Measurements from ENCODE around the gene CNFN.
"Not testable (repeated sequence)": the region's sequence is repeated elsewhere in the genome, so short reads cannot be mapped to it uniquely, and the experiment has no call there.

Gene CNFN

DNA sequence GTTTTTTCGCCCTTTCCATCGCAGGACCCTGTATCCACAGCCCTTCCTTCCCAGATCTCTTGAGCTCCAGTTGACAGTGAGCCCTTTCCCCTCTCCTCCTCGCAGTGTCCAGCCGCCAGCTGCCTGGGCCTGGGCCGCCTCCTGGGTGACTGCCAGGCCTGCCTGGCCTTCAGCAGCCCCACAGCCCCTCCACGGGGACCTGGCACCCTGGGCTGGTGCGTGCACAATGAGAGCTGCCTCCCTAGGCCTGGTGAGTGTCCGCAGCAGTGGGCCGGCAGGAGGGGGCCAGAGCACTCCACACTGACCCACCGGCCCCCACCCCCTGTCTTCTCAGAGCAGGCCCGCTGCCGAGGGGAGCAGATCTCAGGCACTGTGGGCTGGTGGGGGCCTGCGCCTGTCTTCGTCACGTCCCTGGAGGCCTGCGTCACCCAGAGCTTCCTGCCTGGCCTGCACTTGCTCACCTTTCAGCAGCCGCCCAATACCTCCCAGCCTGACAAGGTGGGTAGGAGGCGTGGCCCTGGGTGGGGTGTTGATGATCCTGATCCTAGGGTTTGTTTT, 45.7 kb downstream of the CNFN start:
- TF ChIP-seq POLR2A (IDR thresholded peaks at IDR 0.05; ENCODE audit: low read depth, low read length) (no peak), TAF1 (IDR thresholded peaks at IDR 0.05; ENCODE audit: borderline replicate concordance, low read depth, low read length) (no peak), POLR2AphosphoS5 (IDR thresholded peaks at IDR 0.05; ENCODE audit: low read depth, low read length) (no peak)
- FAIRE-seq: no peak
- no peak for DNase-seq (ENCODE audit: insufficient read length)

DNA sequence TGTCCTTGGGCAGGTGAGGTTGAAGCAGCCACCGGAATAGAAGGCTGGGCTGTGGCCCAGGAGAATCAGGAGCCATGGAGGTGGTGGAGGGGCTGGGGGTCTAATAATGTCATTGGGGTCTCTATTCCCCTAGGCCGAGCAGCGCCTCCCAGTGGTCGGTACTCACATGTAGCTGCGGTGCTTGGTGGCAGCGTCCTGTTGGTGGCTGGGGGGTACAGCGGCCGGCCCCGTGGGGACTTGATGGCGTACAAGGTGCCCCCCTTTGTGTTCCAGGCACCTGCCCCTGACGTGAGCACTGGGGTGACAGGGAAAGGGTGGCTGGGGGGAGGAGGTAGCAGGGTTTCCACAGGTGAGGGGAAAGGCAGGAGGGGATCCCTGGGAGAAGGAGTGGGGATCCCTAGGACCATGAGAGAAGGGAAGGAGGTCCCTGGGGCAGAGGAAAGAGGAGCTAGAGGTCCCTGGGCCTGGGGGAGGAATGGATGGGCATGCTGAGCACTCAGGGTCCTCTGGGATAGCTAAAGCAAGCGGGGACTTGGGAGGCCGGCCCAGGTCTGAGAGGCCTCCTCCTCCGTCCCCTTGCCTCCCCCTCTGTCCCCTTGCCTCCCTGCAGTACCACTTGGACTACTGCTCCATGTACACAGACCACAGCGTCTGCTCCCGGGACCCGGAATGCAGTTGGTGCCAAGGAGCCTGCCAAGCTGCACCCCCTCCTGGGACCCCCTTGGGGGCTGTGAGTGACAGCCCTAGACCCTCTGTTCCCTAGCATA, 46.6 kb downstream of the CNFN start:
- no peak for DNase-seq (ENCODE audit: insufficient read length)
- FAIRE-seq: no peak
- TF ChIP-seq POLR2AphosphoS5 (IDR thresholded peaks at IDR 0.05; ENCODE audit: low read depth, low read length) (no peak), POLR2A (IDR thresholded peaks at IDR 0.05; ENCODE audit: low read depth, low read length) (no peak)

DNA sequence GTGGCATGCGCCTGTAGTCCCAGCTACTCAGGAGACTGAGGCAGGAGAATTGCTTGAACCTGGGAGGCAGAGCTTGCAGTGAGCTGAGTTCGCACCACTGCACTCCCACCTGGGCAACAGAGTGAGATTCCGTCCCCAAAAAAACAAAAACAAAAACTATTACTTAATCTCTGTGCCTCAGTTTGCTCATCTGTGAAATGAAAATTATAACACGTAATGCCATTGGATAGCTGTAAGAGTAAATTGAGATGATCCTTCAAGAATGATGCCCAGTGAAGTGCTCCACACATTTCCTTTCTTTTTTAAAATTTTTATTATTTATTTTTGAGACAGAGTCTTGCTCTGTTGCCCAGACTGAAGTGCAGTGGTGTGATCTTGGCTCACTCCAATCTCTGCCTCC, 50.2 kb downstream of the CNFN start:
- FAIRE-seq; DNase-seq (ENCODE audit: insufficient read length): not testable (repeated sequence)

DNA sequence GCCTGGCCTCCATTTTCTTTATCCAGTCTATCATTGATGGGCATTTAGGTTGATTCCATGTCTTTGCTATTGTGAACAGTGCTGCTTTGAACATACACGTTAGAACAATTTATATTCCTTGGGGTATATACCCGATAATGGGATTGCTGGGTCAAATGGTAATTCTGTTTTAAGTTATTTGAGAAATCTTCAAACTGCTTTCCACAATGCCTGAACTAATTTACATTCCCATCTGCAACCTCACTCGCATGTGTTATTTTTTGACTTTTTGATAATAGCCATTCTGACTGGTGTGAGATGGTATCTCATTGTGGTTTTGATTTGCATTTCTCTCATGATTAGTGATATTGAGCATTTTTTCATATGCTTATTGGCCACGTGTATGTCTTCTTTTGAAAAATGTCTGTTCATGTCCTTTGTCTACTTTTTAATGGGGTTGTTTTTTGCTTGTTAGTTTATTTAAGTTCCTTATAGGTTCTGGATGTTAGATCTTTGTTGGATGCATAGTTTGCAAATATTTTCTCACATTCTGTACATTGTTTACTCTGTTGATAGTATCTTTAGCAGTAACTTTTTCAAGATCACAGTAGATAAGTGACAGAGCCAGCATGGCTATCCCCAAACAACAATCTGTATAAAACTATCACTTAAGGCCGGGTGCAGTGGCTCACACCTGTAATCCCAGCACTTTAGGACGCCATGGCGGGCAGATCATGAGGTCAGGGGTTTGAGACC, 50.8 kb downstream of the CNFN start:
- not testable (repeated sequence) for FAIRE-seq; DNase-seq (ENCODE audit: insufficient read length)

Data from GM12892 (cell line).